Activated T-cell treated with anti-CD3 and anti-CD28 coated beads for 48 hours (primary cell): Measurements from ENCODE around the gene PTPRG.
A peak's percentile ranks its signal among the peaks of the same experiment; 100 is the strongest.

Source experiments
- DNase-seq: peaks from one replicate; pipeline ENCODE4 v3.0.0-alpha.2; 2020; ENCODE audit warnings: low read depth

The PTPRG gene

GRCh38 chr3:61562721-61563312 lies 1.4 kb downstream of the PTPRG start:
- no peak for DNase-seq

GRCh38 chr3:61563313-61564271 lies 2.2 kb downstream of the PTPRG start:
- DNase-seq: no peak

GRCh38 chr3:61564395-61565059 lies 3.2 kb downstream of the PTPRG start:
- DNase-seq: peak; percentile 27

- no peak for DNase-seq
Measured at GRCh38 chr3:61565569-61565968, 4.2 kb downstream of the PTPRG start.

GRCh38 chr3:61568127-61568526 lies 6.8 kb downstream of the PTPRG start:
- no peak for DNase-seq

DNA sequence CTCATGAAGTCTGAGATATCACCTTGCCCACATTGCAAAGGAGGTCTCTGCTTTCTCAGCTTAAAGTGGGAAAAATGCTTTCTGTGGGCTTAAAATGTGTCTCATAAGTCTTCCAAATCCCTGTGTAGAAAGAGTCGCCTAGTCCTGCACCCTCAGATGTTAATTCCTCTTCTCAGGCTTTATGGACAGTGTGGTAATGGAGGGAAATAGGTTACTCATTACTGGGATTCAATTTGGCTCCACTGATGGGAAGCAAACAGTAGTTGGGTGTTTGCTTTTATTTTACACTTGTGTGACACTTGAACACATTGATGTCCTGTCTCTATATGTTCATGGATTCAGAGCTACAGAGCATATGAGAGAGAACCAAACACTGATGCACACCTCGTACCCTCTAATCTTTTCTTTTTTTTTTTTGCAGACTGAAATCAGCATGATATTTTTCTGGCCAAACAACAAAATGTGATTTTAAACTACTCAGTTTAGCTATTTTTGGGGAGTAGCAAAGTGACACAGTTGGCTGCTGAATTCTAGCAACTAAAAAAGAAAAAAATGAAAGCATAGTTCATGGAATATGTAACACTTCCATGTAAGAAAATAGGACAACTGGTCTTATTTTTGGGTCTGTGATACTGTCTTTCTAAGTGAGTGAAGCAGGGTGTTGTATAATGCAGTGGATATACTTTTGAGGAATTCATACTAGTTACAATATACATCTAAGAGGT lies 8.6 kb downstream of the PTPRG start:
- DNase-seq: no peak

DNA sequence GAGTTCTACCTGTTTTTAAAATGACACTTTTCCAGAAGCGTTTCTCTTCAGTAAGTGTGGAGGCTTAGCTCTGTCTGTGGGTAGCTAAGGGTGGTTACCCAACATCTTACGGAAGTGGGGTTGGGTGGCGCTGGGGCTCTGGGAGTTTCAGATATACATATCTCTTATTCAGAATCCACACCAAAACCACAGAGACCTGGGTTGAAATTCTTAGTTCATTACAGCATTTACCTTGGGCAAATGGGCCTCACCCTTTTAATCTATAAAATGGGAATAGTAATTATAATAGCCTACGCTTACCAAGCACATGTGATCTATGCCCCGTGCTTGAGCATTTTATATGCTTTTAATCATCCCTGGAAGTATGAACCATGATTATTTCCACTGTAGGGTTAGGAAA lies 9.4 kb downstream of the PTPRG start:
- DNase-seq: no peak

DNA sequence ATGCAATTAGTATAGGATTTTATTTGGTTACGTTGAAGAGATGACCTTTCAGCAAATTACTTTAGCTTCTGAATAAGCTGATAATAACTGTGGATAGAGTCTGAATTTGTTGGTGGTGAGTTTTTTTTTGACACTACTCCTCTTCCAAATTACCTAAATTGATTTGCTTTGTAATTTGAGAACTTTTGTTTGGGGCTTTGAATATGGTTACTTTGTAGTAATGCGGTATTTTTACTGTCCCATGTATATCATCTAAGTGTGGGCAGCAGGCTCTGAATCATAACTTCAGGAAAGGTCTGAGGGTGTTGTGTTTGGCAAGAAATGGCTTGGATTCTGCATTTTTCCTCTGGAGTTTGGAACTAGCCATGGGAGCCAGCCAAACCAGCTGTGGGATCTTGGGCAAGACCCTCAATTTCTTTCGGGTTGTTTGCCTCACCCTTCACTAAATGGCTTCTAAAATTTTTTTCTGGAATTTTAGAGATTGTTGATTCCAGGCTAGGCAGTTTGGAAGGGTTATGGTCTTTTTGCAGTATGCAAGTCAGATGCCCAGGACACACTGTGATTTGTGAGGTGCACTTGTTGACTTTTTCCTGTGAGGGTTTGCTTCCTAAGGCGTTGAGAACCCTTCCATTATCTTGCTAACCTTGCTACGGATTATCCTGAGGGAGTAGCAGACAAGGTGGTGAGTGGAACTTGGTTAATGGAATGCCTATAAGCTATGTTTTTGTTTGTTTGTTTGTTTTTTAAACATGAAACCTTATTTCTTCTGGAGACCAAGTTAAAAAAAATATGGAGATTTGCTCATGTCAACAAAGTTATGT lies 10.4 kb downstream of the PTPRG start:
- DNase-seq: no peak

- no peak for DNase-seq
Measured at GRCh38 chr3:61572879-61573278, 11.5 kb downstream of the PTPRG start.

- DNase-seq: no peak
Measured at GRCh38 chr3:61573441-61573840, 12.1 kb downstream of the PTPRG start.

- no peak for DNase-seq
Measured at GRCh38 chr3:61574854-61575253, 13.5 kb downstream of the PTPRG start.

GRCh38 chr3:61575893-61576292 lies 14.5 kb downstream of the PTPRG start:
- DNase-seq: no peak

DNA sequence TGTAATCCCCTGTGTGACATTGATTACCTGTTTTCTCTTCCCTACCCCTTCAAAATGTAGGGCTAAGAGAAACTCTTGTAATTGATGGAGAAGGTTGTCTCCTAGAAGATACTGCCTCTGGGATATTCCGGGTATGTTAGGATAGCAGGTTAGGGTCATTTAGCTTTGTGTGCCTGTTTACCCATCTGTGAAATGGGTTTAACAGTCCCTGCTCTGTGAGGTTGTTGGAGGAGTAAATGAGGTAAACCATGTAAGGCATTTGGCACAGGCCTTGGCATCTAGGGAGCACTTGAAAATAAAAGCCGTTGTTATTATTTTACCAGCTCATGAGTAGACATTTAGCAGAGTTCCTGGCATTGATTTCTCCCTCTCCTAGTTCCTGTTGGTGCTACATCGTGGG lies 16.4 kb downstream of the PTPRG start:
- no peak for DNase-seq

DNA sequence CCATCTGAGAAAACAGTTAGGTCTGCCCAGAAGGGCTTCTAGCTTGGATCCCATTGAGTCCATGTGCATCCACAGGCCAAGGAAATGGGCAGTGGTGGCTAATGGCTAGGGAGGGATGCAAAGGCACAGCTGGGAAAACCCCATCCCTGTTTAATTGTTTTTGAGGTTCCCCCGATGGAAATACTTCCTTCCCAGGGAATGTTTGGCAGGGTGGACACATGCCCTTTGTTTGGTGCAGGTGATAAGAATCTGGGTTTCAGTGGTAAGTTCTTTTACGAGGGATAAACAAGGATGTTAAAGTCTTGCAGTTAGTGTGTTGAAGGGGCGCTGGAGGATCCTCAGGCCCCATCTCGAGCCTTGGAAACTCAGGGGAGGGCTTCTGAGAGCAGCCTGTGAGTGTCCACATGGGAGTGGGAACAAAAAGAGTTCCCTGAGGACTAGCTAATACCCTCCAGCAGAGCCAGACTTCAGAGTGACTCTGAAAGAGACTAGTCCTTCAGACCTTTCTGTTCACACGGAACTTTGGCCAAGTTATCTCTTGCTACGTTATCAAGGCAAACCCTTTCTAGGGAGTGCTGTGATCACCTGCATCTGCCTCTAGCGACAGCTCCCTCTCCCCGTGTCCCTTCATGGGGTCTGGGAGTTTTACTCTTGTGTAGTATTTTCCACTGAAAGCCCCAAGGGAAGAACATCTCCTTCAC lies 17.4 kb downstream of the PTPRG start:
- no peak for DNase-seq

GRCh38 chr3:61579685-61580084 lies 18.3 kb downstream of the PTPRG start:
- DNase-seq: no peak

DNA sequence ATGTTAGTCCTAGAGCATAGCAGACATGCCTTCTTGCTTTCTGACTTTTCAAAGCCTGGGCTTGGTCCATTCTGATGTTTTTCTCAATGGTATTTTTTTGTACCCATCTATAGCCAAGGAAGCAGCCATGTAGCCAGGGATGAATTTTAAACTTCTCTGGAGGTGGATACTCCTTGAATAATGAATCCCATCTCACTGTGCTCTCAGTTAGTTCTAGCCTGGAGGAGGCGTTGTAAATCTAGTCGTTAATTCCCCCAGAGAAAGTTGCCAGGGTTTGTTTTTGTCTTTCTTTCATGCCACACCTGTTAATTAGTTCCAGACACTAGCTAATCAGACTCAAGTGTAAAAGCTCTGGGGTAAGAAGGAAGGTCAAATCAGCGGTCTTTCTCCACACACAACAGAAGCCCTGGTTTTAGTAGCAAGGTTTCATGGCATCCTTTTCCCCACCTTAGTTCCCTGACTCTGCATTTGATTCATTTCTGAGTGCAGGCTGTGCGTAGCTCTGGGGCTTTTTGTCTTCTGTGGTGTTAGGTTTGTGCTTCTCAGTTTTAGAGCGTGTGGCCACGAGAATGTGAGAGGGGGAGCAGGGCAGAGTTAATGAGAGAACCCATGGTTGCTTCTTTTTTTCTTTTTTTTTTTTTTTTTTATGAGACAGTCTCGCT lies 19.7 kb downstream of the PTPRG start:
- DNase-seq: no peak

DNA sequence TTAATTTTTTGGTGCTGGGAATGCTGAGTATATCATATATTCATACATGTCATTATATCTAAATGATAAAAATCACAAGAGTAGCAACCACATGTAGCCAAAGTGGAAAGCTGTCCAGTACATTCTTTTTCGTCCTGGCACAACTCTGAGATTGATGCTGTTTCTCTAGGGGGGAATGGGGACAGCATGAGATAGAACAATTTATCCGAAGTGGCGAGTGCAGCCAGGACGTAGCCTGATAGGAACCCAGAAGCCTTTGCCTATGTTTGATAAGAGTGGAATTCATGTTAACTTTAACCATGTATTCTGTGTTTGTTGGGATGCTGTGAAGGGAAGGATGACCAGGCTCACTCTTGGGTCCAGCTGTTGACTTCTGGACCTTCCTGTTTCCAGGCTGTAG lies 20.9 kb downstream of the PTPRG start:
- DNase-seq: no peak

DNA sequence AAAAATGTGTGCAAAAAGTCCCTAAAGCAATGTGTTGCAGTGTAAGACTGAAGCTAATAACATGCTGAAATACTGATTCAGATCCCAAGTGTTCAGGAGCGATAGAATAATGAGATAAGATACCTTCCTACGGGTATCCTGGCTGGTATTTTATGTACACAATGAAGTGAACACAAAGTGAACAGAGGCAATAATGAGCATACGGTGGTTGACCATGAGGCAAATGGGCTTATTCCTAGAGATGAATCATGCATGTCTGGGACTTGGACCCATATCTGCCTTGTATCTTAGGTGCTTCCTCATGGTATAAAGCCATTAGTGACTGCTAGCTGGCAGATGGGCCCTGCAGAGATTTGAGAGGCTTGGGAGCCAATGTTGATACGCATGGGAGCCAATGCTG lies 21.5 kb downstream of the PTPRG start:
- no peak for DNase-seq

DNA sequence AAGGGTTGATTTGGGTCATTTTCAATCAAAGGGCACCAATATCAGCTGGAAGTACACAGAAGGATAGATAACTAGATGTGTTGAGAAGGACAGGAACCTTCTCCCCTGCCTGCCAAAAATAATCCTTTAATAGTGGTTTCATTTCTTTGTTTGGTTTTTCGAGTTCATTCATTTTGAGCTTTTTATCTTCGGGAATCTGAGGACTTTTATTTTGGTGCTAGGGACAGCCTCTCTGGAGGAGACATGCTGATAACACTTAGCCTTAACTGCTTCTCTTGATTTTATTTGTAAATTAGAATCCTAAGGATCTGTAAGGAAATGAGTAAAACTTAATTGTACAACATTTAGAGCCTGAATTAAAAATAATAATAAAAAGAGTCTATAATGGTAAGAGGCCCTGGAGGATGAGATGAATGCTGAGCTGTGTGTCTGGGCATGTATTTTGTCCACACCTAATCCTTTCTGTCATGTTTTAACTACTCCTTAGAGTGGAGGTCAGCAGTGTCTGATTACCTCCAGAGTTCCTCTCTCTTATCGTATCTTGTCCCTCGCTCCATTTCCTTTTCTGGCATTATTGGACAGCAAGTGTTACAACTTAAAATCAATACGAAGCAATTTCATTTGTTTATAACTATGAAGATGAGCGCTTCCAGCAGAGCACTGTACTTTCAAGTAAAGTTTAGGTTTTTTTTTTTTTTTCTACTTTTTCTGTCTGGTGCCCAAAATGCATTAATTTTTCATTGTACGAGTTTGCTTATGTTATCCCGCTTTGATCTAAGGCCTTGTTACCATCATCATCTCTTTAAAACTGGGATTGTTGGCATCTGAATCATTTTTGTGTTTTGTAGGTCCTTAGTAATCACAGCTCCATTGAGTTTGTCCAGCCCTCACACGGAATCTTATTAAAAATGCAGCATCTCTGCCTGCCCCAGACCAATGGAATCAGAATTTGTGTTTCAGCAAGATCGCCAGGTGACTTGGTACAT lies 22.8 kb downstream of the PTPRG start:
- no peak for DNase-seq
